Measurements from ENCODE around the gene CYBB.

Gene CYBB

GRCh38 chrX:37781081-37781480, 1.2 kb downstream of the CYBB start:
- Histone ChIP-seq H3K4me2 (ENCODE audit: low read depth, low read length) (no peak overlapping the region), H3K4me1 (ENCODE audit: low read length) (peaks cover 34% of the 10 kb centered on the region), H4K20me1 (ENCODE audit: insufficient read depth, low read length) (no peaks in the 10 kb centered on the region), H2AFZ (ENCODE audit: low read length) (no peak overlapping the region), H3K27ac (ENCODE audit: low read length) (no peak overlapping the region), H3K9ac (ENCODE audit: low read length) (no peak overlapping the region), H3K9me2 (replicated peaks; ENCODE audit: insufficient read depth, low read length) (no peaks in the 10 kb centered on the region), H3K27me3 (replicated peaks; ENCODE audit: insufficient read depth, low read length) (no peaks in the 10 kb centered on the region), H3K79me2 (ENCODE audit: low read length) (no peaks in the 10 kb centered on the region), H3K4me3 (ENCODE audit: low read length) (no peak overlapping the region), H3K36me3 (replicated peaks; ENCODE audit: insufficient read depth, low read length) (no peaks in the 10 kb centered on the region), H3K9me3 (replicated peaks; ENCODE audit: insufficient read depth, low read length) (no peaks in the 10 kb centered on the region), H3F3A (ENCODE audit: insufficient read depth, low read length) (peaks cover 16% of the 10 kb centered on the region)
- no peak for DNase-seq
- no peak for TF ChIP-seq CTCF (IDR thresholded peaks at IDR 0.05; ENCODE audit: low read length)
- TF ChIP-seq EZH2 (optimal IDR thresholded peaks at IDR 0.05; ENCODE audit: low read depth, low read length) = no peak
- TF ChIP-seq EZH2phosphoT487 (IDR thresholded peaks at IDR 0.05; ENCODE audit: low read length) = no peak

- Histone ChIP-seq H3K36me3 (replicated peaks; ENCODE audit: insufficient read depth, low read length) (no peaks in the 10 kb centered on the region), H3K4me3 (ENCODE audit: low read length) (no peak overlapping the region), H3K9me3 (replicated peaks; ENCODE audit: insufficient read depth, low read length) (no peaks in the 10 kb centered on the region), H3K27me3 (replicated peaks; ENCODE audit: insufficient read depth, low read length) (no peaks in the 10 kb centered on the region), H3K9me2 (replicated peaks; ENCODE audit: insufficient read depth, low read length) (no peaks in the 10 kb centered on the region), H3K9ac (ENCODE audit: low read length) (no peak overlapping the region), H4K20me1 (ENCODE audit: insufficient read depth, low read length) (no peaks in the 10 kb centered on the region), H3K27ac (ENCODE audit: low read length) (no peak overlapping the region), H3K79me2 (ENCODE audit: low read length) (no peaks in the 10 kb centered on the region), H2AFZ (ENCODE audit: low read length) (no peak overlapping the region), H3K4me1 (ENCODE audit: low read length) (peaks cover 29% of the 10 kb centered on the region), H3F3A (ENCODE audit: insufficient read depth, low read length) (peaks cover 20% of the 10 kb centered on the region), H3K4me2 (ENCODE audit: low read depth, low read length) (no peak overlapping the region)
- TF ChIP-seq EZH2 (optimal IDR thresholded peaks at IDR 0.05; ENCODE audit: low read depth, low read length) (no peak), EZH2phosphoT487 (IDR thresholded peaks at IDR 0.05; ENCODE audit: low read length) (no peak), CTCF (IDR thresholded peaks at IDR 0.05; ENCODE audit: low read length) (no peak)
- no peak for DNase-seq
These were observed 2.0 kb downstream of the CYBB start for GRCh38 chrX:37781814-37782213.

- H3K27me3 ChIP-seq (replicated peaks; ENCODE audit: insufficient read depth, low read length) = no peaks in the 10 kb centered on the region
- H3F3A ChIP-seq (ENCODE audit: insufficient read depth, low read length) = peaks cover 23% of the 10 kb centered on the region
- no peak overlapping the region for H2AFZ ChIP-seq (ENCODE audit: low read length)
- no peak for TF ChIP-seq EZH2phosphoT487 (IDR thresholded peaks at IDR 0.05; ENCODE audit: low read length)
- TF ChIP-seq CTCF (IDR thresholded peaks at IDR 0.05; ENCODE audit: low read length) = no peak
- no peak for TF ChIP-seq EZH2 (optimal IDR thresholded peaks at IDR 0.05; ENCODE audit: low read depth, low read length)
- no peaks in the 10 kb centered on the region for H3K9me2 ChIP-seq (replicated peaks; ENCODE audit: insufficient read depth, low read length)
- H4K20me1 ChIP-seq (ENCODE audit: insufficient read depth, low read length) = no peaks in the 10 kb centered on the region
- no peak overlapping the region for H3K9ac ChIP-seq (ENCODE audit: low read length)
- H3K4me1 ChIP-seq (ENCODE audit: low read length) = peaks cover 27% of the 10 kb centered on the region
- H3K79me2 ChIP-seq (ENCODE audit: low read length) = no peaks in the 10 kb centered on the region
- no peak overlapping the region for H3K4me3 ChIP-seq (ENCODE audit: low read length)
- H3K9me3 ChIP-seq (replicated peaks; ENCODE audit: insufficient read depth, low read length) = no peaks in the 10 kb centered on the region
- no peaks in the 10 kb centered on the region for H3K36me3 ChIP-seq (replicated peaks; ENCODE audit: insufficient read depth, low read length)
- no peak overlapping the region for H3K27ac ChIP-seq (ENCODE audit: low read length)
- DNase-seq = no peak
- H3K4me2 ChIP-seq (ENCODE audit: low read depth, low read length) = no peak overlapping the region
These were observed 2.5 kb downstream of the CYBB start for GRCh38 chrX:37782359-37782758.

Measured in MM.1S (cell line).